GM19240 (cell line): ENCODE data around the gene CYTH3.
"Not testable (repeated sequence)": the region's sequence is repeated elsewhere in the genome, so short reads cannot be mapped to it uniquely, and the experiment has no call there.

ENCODE experiments used
- DNase-seq: peaks from one replicate; pipeline ENCODE4 v3.0.0; 2011; ENCODE audit warnings: low spot score; ENCODE audit not compliant: insufficient read length

The CYTH3 gene

GRCh38 chr7:6198689-6199595 is 73.5 kb downstream of the CYTH3 start:
- DNase-seq, result no peak

- DNase-seq, result no peak
Measured at GRCh38 chr7:6197801-6198551, 74.4 kb downstream of the CYTH3 start.

- DNase-seq, result no peak
Measured at GRCh38 chr7:6193709-6194108, 78.7 kb downstream of the CYTH3 start.

GRCh38 chr7:6190563-6190962 is 81.9 kb downstream of the CYTH3 start:
- not testable (repeated sequence) for DNase-seq

GRCh38 chr7:6188389-6188788 is 84.0 kb downstream of the CYTH3 start:
- DNase-seq, result no peak

- DNase-seq, result no peak
Measured at GRCh38 chr7:6186577-6186976, 85.8 kb downstream of the CYTH3 start.

- DNase-seq, result no peak
Measured at GRCh38 chr7:6182993-6183392, 89.4 kb downstream of the CYTH3 start.

- DNase-seq, result no peak
Measured at GRCh38 chr7:6181136-6181535, 91.3 kb downstream of the CYTH3 start.

- no peak for DNase-seq
Measured at GRCh38 chr7:6180344-6180725, 92.1 kb downstream of the CYTH3 start.

GRCh38 chr7:6179620-6180343 is 92.6 kb downstream of the CYTH3 start:
- DNase-seq, result no peak

- no peak for DNase-seq
Measured at GRCh38 chr7:6178298-6179029, 94.0 kb downstream of the CYTH3 start.

GRCh38 chr7:6175645-6176044 is 96.8 kb downstream of the CYTH3 start:
- DNase-seq, result no peak

- no peak for DNase-seq
Measured at GRCh38 chr7:6172910-6173295, 99.5 kb downstream of the CYTH3 start.

- DNase-seq, result no peak
Measured at GRCh38 chr7:6172224-6172909, 100.1 kb downstream of the CYTH3 start.

GRCh38 chr7:6171532-6172223 is 100.7 kb downstream of the CYTH3 start:
- DNase-seq, result no peak

- DNase-seq, result no peak
Measured at GRCh38 chr7:6170571-6171531, 101.6 kb downstream of the CYTH3 start.

- DNase-seq, result no peak
Measured at GRCh38 chr7:6169805-6170520, 102.5 kb downstream of the CYTH3 start.

- no peak for DNase-seq
Measured at GRCh38 chr7:6168477-6168868, 104.0 kb downstream of the CYTH3 start.
